Mesendoderm (in vitro differentiated cells): ENCODE data around the gene SECTM1. TPM values are rescaled to one million over a fixed set of nuclear protein-coding genes. Genes with fewer than 3 reads are reported as not detected.
"Not testable (repeated sequence)": the region's sequence is repeated elsewhere in the genome, so short reads cannot be mapped to it uniquely, and the experiment has no call there.

Source experiments
- DNase-seq: peaks from one replicate; pipeline ENCODE4 v3.0.0; 2013
- H2AK5ac ChIP-seq: 2 replicates; pipeline ENCODE4 v1.6.1; 2013; ENCODE audit warnings: low read length, inconsistent platforms
- H2BK120ac ChIP-seq: 2 replicates; pipeline ENCODE4 v1.6.1; 2013; ENCODE audit warnings: low read depth, mild to moderate bottlenecking, low read length, moderate library complexity, mixed read lengths
- H2BK15ac ChIP-seq: replicated peaks from 2 replicates; pipeline ENCODE4 v1.6.1; 2013; ENCODE audit warnings: low read depth, mild to moderate bottlenecking, moderate library complexity
- H2BK5ac ChIP-seq: 2 replicates; pipeline ENCODE4 v1.6.1; 2013; ENCODE audit warnings: low read length, inconsistent platforms
- H3K18ac ChIP-seq: 2 replicates; pipeline ENCODE4 v1.6.1; 2013; ENCODE audit warnings: mild to moderate bottlenecking, low read length, mixed read lengths
- H3K23ac ChIP-seq: one replicate; pipeline ENCODE4 v1.6.1; 2013; ENCODE audit warnings: low read length
- H3K27ac ChIP-seq: 2 replicates; pipeline ENCODE4 v1.5.1; 2013; ENCODE audit warnings: low read depth, mild to moderate bottlenecking, inconsistent platforms, low read length, moderate library complexity
- H3K27me3 ChIP-seq: 2 replicates; pipeline ENCODE4 v1.6.1; 2013; ENCODE audit warnings: low read length, control low read depth, mild to moderate bottlenecking, inconsistent platforms; ENCODE audit not compliant: insufficient read depth, poor library complexity
- H3K36me3 ChIP-seq: 2 replicates; pipeline ENCODE4 v1.6.1; 2013; ENCODE audit warnings: low read length, inconsistent platforms; ENCODE audit not compliant: control insufficient read depth, insufficient read depth
- H3K4ac ChIP-seq: one replicate; pipeline ENCODE4 v1.6.1; 2013; ENCODE audit warnings: low read depth, mild to moderate bottlenecking, low read length, moderate library complexity
- H3K4me1 ChIP-seq: 2 replicates; pipeline ENCODE4 v1.6.1; 2013; ENCODE audit warnings: low read depth, low read length, inconsistent platforms; ENCODE audit not compliant: control insufficient read depth
- H3K4me2 ChIP-seq: 2 replicates; pipeline ENCODE4 v1.6.1; 2013; ENCODE audit warnings: low read length
- H3K4me3 ChIP-seq: 2 replicates; pipeline ENCODE4 v1.5.1; 2013; ENCODE audit warnings: mild to moderate bottlenecking, low read length
- H3K56ac ChIP-seq: one replicate; pipeline ENCODE4 v1.6.1; 2013; ENCODE audit warnings: low read length
- H3K79me1 ChIP-seq: 2 replicates; pipeline ENCODE4 v1.6.1; 2013; ENCODE audit warnings: low read length, inconsistent platforms
- H3K79me2 ChIP-seq: 2 replicates; pipeline ENCODE4 v1.6.1; 2013; ENCODE audit warnings: mild to moderate bottlenecking, low read length; ENCODE audit not compliant: control insufficient read depth, insufficient read depth
- H3K9ac ChIP-seq: 2 replicates; pipeline ENCODE4 v1.6.1; 2013; ENCODE audit warnings: low read length, inconsistent platforms
- H4K5ac ChIP-seq: one replicate; pipeline ENCODE4 v1.6.1; 2013; ENCODE audit warnings: low read length
- H4K8ac ChIP-seq: one replicate; pipeline ENCODE4 v1.6.1; 2013; ENCODE audit warnings: low read depth, mild to moderate bottlenecking, control low read depth, low read length, moderate library complexity
- WGBS: extraction: QIAGEN DNeasy Blood & Tissue Kit; methylation state at CpG from one replicate; pipeline ENCODE4 v1.1.7; 2013; ENCODE audit warnings: low lambda C conversion rate, missing lambda C conversion rate; ENCODE audit not compliant: insufficient coverage; ENCODE audit errors: extremely low coverage; 5-methylcytosine and 5-hydroxymethylcytosine counted together
- polyA plus RNA-seq, 2 experiments: library from polyadenylated mRNA; stranded (reverse); fragments of 200-250 nt; gene quantifications; one replicate each; pipeline ENCODE4 v1.2.3, GENCODE V29; 2013

SECTM1 gene
- polyA plus RNA-seq (2013, experiment 1 of 2): 0.03 TPM
- polyA plus RNA-seq (2013, experiment 2 of 2): 0.01 TPM

DNA sequence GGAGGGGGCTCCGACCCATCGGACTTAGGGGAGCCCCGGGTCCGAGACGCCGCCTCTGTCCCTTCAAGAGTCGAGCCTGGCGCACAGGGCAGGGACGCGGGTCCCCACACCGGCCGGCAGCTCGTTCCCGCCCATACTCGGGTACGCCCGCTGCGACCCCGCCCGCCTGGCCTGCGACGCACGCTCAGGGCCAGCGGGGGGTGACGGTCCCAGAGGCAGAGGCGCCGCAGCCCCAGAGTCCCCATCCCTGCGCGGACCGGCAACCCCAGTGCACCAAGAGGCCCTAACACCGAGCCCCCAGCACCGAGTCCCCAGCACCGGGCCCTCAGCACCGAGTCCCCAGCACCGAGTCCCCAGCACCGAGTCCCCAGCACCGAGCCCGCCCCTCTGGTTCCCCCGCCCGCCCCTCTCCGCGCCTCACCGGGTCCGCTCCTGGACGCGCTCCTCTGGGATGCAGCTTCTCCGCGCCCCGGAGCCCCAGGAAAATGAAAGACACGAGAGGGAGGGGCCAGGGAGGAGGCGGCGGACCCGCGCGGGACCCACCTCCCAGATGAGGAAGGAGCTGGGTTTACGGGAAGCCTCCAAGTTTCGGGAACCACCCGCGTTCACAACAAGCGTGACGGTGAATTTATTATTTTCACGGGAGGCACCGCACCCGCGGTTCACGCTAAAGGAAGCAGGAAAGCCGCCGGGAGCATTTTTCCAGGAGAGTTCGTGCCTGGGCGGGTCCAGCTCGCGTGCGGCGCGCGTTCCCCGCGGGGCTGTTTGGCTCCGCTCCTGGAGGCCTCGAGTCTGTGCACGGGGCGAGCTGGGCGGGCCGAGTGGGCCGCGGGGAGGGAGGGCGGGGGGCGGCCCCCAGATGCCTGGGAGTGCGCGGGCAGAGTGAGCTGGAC is at the start of gene SECTM1:
SECTM1 (minus strand) TSS at position 488 of the 893 bp plus-strand sequence. CDS start 6,526 bp downstream, outside the sequence.
- Histone ChIP-seq H3K9ac (no peak within 1 kb of the TSS), H3K36me3 (no peaks in the 10 kb centered on the region), H2BK5ac (no peak within 1 kb of the TSS), H3K4me3 (no peak within 1 kb of the TSS), H3K18ac (no peak within 1 kb of the TSS), H3K23ac (no peak within 1 kb of the TSS), H4K8ac (no peak within 1 kb of the TSS), H3K79me2 (no peaks in the 10 kb centered on the region), H3K4me2 (no peak within 1 kb of the TSS), H2AK5ac (no peak within 1 kb of the TSS), H3K27me3 (peaks cover 26% of the 10 kb centered on the region), H3K4ac (no peak within 1 kb of the TSS), H3K56ac (no peak within 1 kb of the TSS), H3K79me1 (no peaks in the 10 kb centered on the region), H3K27ac (no peak within 1 kb of the TSS), H3K4me1 (no peaks in the 10 kb centered on the region), H2BK15ac (no peak within 1 kb of the TSS), H4K5ac (no peak within 1 kb of the TSS), H2BK120ac (no peak within 1 kb of the TSS)
- no CpG with 5 or more reads among the region's 90 CpGs for WGBS
- no peak for DNase-seq

- H3K56ac ChIP-seq: no peak overlapping the region
- no peak overlapping the region for H3K4ac ChIP-seq
- H2BK120ac ChIP-seq: no peak overlapping the region
- no peak overlapping the region for H3K27ac ChIP-seq
- no peaks in the 10 kb centered on the region for H3K79me2 ChIP-seq
- no peak overlapping the region for H2AK5ac ChIP-seq
- H4K8ac ChIP-seq: no peak overlapping the region
- no peak overlapping the region for H3K18ac ChIP-seq
- no peak overlapping the region for H4K5ac ChIP-seq
- WGBS: no CpG with 5 or more reads among the region's 11 CpGs
- H3K4me2 ChIP-seq: no peak overlapping the region
- H3K27me3 ChIP-seq: no peaks in the 10 kb centered on the region
- H3K23ac ChIP-seq: no peak overlapping the region
- no peaks in the 10 kb centered on the region for H3K79me1 ChIP-seq
- no peaks in the 10 kb centered on the region for H3K36me3 ChIP-seq
- H3K9ac ChIP-seq: no peak overlapping the region
- H2BK5ac ChIP-seq: no peak overlapping the region
- no peak overlapping the region for H3K4me3 ChIP-seq
- H3K4me1 ChIP-seq: no peaks in the 10 kb centered on the region
- no peak for DNase-seq
- no peak overlapping the region for H2BK15ac ChIP-seq
Observed at GRCh38 chr17:82382933-82383255, 49.3 kb upstream of the SECTM1 start.

GRCh38 chr17:82382220-82382932 is 48.8 kb upstream of the SECTM1 start:
- not testable (repeated sequence) for H3K9ac ChIP-seq, H3K27ac ChIP-seq, H3K4me2 ChIP-seq, H4K8ac ChIP-seq, H3K79me2 ChIP-seq, H3K23ac ChIP-seq, H3K18ac ChIP-seq, H3K36me3 ChIP-seq, H2BK15ac ChIP-seq, DNase-seq, H2AK5ac ChIP-seq, H2BK120ac ChIP-seq, H3K79me1 ChIP-seq, H4K5ac ChIP-seq, H3K4me3 ChIP-seq, H3K4me1 ChIP-seq, H3K56ac ChIP-seq, H2BK5ac ChIP-seq, H3K4ac ChIP-seq, H3K27me3 ChIP-seq
- WGBS: no CpG with 5 or more reads among the region's 21 CpGs

DNA sequence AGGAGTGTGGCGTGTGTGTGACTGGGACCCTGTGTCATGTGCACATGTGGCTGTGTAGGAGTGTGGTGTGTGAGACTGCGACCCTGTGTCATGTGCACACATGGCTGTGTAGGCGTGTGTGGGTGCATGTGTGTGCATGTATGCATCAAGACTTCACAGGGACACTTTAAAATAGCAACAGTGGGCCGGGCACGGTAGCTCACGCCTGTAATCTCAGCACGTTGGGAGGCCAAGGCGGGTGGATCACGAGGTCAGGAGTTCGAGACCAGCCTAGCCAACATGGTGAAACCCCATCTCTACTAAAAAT is 48.1 kb upstream of the SECTM1 start:
- H3K4me2 ChIP-seq, H3K23ac ChIP-seq, H2BK5ac ChIP-seq, H3K4me1 ChIP-seq, H3K79me1 ChIP-seq, H2BK120ac ChIP-seq, H3K4ac ChIP-seq, H3K27me3 ChIP-seq, H3K36me3 ChIP-seq, H3K4me3 ChIP-seq, H2AK5ac ChIP-seq, H4K5ac ChIP-seq, DNase-seq, H3K27ac ChIP-seq, H3K9ac ChIP-seq, H3K56ac ChIP-seq, H2BK15ac ChIP-seq, H3K79me2 ChIP-seq, H4K8ac ChIP-seq, H3K18ac ChIP-seq: not testable (repeated sequence)
- no CpG with 5 or more reads among the region's 10 CpGs for WGBS

DNA sequence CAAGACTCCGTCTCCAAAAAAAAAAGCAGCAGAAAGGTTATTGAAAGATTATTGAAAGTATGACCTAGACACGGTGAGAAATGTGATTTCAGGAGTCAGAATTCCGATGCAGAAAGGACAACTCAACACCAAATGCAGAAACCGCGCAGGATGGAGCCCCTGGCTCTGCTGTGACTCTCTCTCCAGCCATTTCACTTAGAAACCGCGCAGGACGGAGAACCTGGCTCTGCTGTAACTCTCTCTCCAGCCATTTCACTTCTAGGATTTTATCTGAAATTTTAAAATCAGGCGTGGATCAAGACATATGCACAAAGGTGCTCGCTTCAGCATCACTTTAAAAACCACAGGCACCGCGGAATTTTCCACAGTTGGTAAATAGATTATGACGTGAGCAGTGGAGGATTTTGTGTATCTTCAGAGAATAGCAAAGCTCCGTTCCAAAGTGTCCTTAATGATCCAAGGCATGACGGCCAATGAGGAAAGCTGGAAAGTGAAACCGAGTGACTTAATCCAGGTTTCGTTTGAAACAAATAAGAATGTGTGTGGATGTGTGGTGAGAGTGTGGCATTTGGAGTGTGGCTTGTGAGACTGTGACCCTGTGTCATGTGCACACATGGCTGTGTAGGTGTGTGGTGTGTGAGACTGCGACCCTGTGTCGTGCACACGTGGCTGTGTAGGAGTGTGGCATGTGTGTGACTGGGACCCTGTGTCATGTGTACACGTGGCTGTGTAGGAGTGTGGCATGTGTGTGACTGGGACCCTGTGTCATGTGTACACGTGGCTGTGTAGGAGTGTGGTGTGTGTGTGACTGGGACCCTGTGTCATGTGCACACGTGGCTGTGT is 47.5 kb upstream of the SECTM1 start:
- WGBS: no CpG with 5 or more reads among the region's 23 CpGs
- no peak overlapping the region for H3K18ac ChIP-seq
- H3K56ac ChIP-seq: no peak overlapping the region
- H3K4me3 ChIP-seq: no peak overlapping the region
- no peak overlapping the region for H2BK15ac ChIP-seq
- no peak overlapping the region for H4K5ac ChIP-seq
- H2BK5ac ChIP-seq: no peak overlapping the region
- DNase-seq: no peak
- no peaks in the 10 kb centered on the region for H3K79me1 ChIP-seq
- H4K8ac ChIP-seq: no peak overlapping the region
- no peak overlapping the region for H3K27ac ChIP-seq
- H3K4me2 ChIP-seq: no peak overlapping the region
- H2BK120ac ChIP-seq: no peak overlapping the region
- H3K4me1 ChIP-seq: no peaks in the 10 kb centered on the region
- H2AK5ac ChIP-seq: no peak overlapping the region
- no peak overlapping the region for H3K4ac ChIP-seq
- H3K27me3 ChIP-seq: no peaks in the 10 kb centered on the region
- H3K79me2 ChIP-seq: no peaks in the 10 kb centered on the region
- H3K23ac ChIP-seq: no peak overlapping the region
- H3K9ac ChIP-seq: no peak overlapping the region
- no peaks in the 10 kb centered on the region for H3K36me3 ChIP-seq
